PC-3 (cell line): Measurements from ENCODE around the gene ELAVL3. TPM values are rescaled to one million over a fixed set of nuclear protein-coding genes. Genes with fewer than 3 reads are reported as not detected.

ENCODE experiments used
- ATAC-seq: fragments of 200-7000 bp; cut with Tn5 transposase; 2 replicates; pipeline ENCODE4 v1.9.1; 2020; ENCODE audit warnings: mild to moderate bottlenecking, moderate library complexity
- BruUV-seq: library from RNA; stranded (reverse); fragments of 400-500 nt; replicated peaks from 2 replicates; lab custom pipeline; 2021; lab: Mats Ljungman, UMichigan
- CTCF ChIA-PET: fragments of 300-600 bp; sonication (Branson Sonifier 250); formaldehyde crosslinking; loops from one replicate; lab custom pipeline; 2022; ENCODE audit warnings: antibody characterized with exemption; lab: Charles Lee
- POLR2A ChIA-PET: fragments of 300-600 bp; sonication (Branson Sonifier 250); formaldehyde crosslinking; loops from one replicate; lab custom pipeline; 2022; ENCODE audit warnings: antibody characterized with exemption; ENCODE audit not compliant: unreplicated experiment; lab: Charles Lee
- DNase-seq: peaks from one replicate; pipeline ENCODE4 v3.0.0-alpha.2; 2015
- H2AFZ ChIP-seq: fragments of 300-600 bp; sonication (generic); 2 replicates; pipeline ENCODE4 v1.6.0; 2016; ENCODE audit warnings: antibody characterized with exemption, low read length
- H3F3A ChIP-seq: fragments of 300-600 bp; sonication (generic); one replicate; pipeline ENCODE4 v1.6.0; 2017; ENCODE audit warnings: antibody characterized with exemption, low read length, control low read depth, mild to moderate bottlenecking; ENCODE audit not compliant: unreplicated experiment
- H3K27ac ChIP-seq: fragments of 300-600 bp; sonication (generic); 2 replicates; pipeline ENCODE4 v1.5.1; 2016; ENCODE audit warnings: mild to moderate bottlenecking, low read length
- H3K27me3 ChIP-seq: fragments of 300-600 bp; sonication (generic); 2 replicates; pipeline ENCODE4 v1.6.1; 2016; ENCODE audit warnings: low read length, mixed read lengths
- H3K36me3 ChIP-seq: fragments of 300-600 bp; sonication (generic); 2 replicates; pipeline ENCODE4 v1.6.1; 2016; ENCODE audit warnings: low read depth, mixed run types, low read length, mixed read lengths
- H3K4me1 ChIP-seq: fragments of 300-600 bp; sonication (generic); 2 replicates; pipeline ENCODE4 v1.5.1; 2016; ENCODE audit warnings: low read length; ENCODE audit not compliant: insufficient read depth
- H3K4me2 ChIP-seq: fragments of 300-600 bp; sonication (generic); 2 replicates; pipeline ENCODE4 v1.6.0; 2016; ENCODE audit warnings: low read length
- H3K4me3 ChIP-seq: fragments of 300-600 bp; sonication (generic); 2 replicates; pipeline ENCODE4 v1.5.1; 2016; ENCODE audit warnings: mild to moderate bottlenecking, low read length, mixed read lengths
- H3K79me2 ChIP-seq: fragments of 300-600 bp; sonication (generic); 2 replicates; pipeline ENCODE4 v1.6.1; 2017; ENCODE audit warnings: low read length, mixed read lengths
- H3K9ac ChIP-seq: fragments of 300-600 bp; sonication (generic); 2 replicates; pipeline ENCODE4 v1.6.0; 2016; ENCODE audit warnings: mild to moderate bottlenecking, low read length
- H3K9me2 ChIP-seq: fragments of 300-600 bp; sonication (generic); replicated peaks from 2 replicates; pipeline ENCODE4 v1.6.1; 2016; ENCODE audit warnings: mixed run types, low read length, mixed read lengths
- H3K9me3 ChIP-seq: fragments of 300-600 bp; sonication (generic); 2 replicates; pipeline ENCODE4 v1.6.1; 2016; ENCODE audit warnings: low read length, mixed read lengths
- H4K20me1 ChIP-seq: fragments of 300-600 bp; sonication (generic); 2 replicates; pipeline ENCODE4 v1.6.1; 2016; ENCODE audit warnings: low read length, mixed read lengths
- CTCF ChIP-seq: fragments of 300-600 bp; sonication (generic); conservative IDR thresholded peaks from 2 replicates; pipeline ENCODE4 v1.5.1; 2017; ENCODE audit warnings: antibody characterized with exemption, low read depth, mild to moderate bottlenecking, low read length
- EZH2 ChIP-seq: fragments of 300-600 bp; sonication (generic); IDR thresholded peaks from one replicate; pipeline ENCODE4 v1.6.1; 2017; ENCODE audit warnings: antibody characterized with exemption, mild to moderate bottlenecking, low read length; ENCODE audit not compliant: unreplicated experiment
- EZH2phosphoT487 ChIP-seq: fragments of 300-600 bp; sonication (generic); IDR thresholded peaks from 2 replicates; pipeline ENCODE4 v1.6.1; 2018; ENCODE audit warnings: mild to moderate bottlenecking, antibody characterized with exemption, low read length, borderline replicate concordance
- intact Hi-C: fragments of 100-400 bp; cut with micrococcal nuclease; formaldehyde crosslinking; loops from 2 replicates; pipeline ENCODE4 v1.9.0; 2023
- total RNA-seq: library from RNA; depleted of rRNA; stranded (reverse); fragments of >200 nt; gene quantifications from 2 replicates; pipeline ENCODE4 v1.2.3, GENCODE V29; 2014

The ELAVL3 gene
- total RNA-seq, 1 experiment from 2014 or later = not detected

- intact Hi-C loops = no loop called here
- TF ChIP-seq EZH2phosphoT487 = no peak
- TF ChIP-seq CTCF = no peak
- no peak for TF ChIP-seq EZH2
- H3K36me3 ChIP-seq = no peaks in the 10 kb centered on the region
- no peak overlapping the region for H3K27ac ChIP-seq
- DNase-seq (no peak), ATAC-seq (no peak)
- H3K9ac ChIP-seq = no peak overlapping the region
- no peaks in the 10 kb centered on the region for H3K4me1 ChIP-seq
- H2AFZ ChIP-seq = no peak overlapping the region
- no peaks in the 10 kb centered on the region for H3K79me2 ChIP-seq
- H4K20me1 ChIP-seq = no peaks in the 10 kb centered on the region
- H3F3A ChIP-seq = no peaks in the 10 kb centered on the region
- no TSS peak for BruUV-seq
- POLR2A ChIA-PET = no interaction called here
- no peak overlapping the region for H3K4me2 ChIP-seq
- CTCF ChIA-PET = no interaction called here
- H3K4me3 ChIP-seq = no peak overlapping the region
- H3K9me3 ChIP-seq = no peaks in the 10 kb centered on the region
- H3K27me3 ChIP-seq = no peaks in the 10 kb centered on the region
- no peaks in the 10 kb centered on the region for H3K9me2 ChIP-seq
These were observed 16.2 kb downstream of the ELAVL3 start for GRCh38 chr19:11464333-11465265.

DNA sequence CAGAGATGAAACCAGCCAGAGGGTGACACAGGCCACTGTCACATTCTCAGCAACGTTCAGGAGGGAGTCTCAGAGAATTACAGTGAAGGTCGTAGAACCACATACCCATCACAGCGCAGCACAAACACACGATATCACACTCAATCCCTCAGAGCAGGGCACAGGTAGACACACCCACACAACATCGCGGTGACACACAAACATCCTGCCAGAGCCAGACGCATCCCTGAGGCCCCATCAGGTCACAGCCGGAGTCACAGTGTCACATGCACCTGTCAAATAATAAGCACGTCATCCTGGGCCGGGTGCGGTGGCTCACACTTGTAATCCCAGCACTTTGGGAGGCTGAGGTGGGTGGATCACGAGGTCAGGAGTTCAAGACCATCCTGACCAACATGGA lies 17.5 kb downstream of the ELAVL3 start:
- intact Hi-C loops = no loop called here
- ATAC-seq = no peak

More for the DNA sequence above, 17.5 kb downstream of the ELAVL3 start:
- ChIA-PET POLR2A (no interaction called here), CTCF (no interaction called here)
- H3K9me2 ChIP-seq = no peaks in the 10 kb centered on the region
- no peaks in the 10 kb centered on the region for H3K4me1 ChIP-seq
- H3K36me3 ChIP-seq = no peaks in the 10 kb centered on the region
- H3K9ac ChIP-seq = no peak overlapping the region
- H3K9me3 ChIP-seq = no peaks in the 10 kb centered on the region
- no peak for DNase-seq
- no peak overlapping the region for H3K4me3 ChIP-seq
- no peak for TF ChIP-seq EZH2
- no peak for TF ChIP-seq EZH2phosphoT487
- no peak for TF ChIP-seq CTCF
- H2AFZ ChIP-seq = no peak overlapping the region
- H3F3A ChIP-seq = no peaks in the 10 kb centered on the region
- H4K20me1 ChIP-seq = no peaks in the 10 kb centered on the region
- no peaks in the 10 kb centered on the region for H3K27me3 ChIP-seq
- no peak overlapping the region for H3K27ac ChIP-seq
- BruUV-seq = no TSS peak
- H3K79me2 ChIP-seq = no peaks in the 10 kb centered on the region
- H3K4me2 ChIP-seq = no peak overlapping the region
